SK-N-MC (cell line): Measurements from ENCODE around the gene SLC6A6.
"Not testable (repeated sequence)": the region's sequence is repeated elsewhere in the genome, so short reads cannot be mapped to it uniquely, and the experiment has no call there.

Experiments used
- DNase-seq: peaks from one replicate; pipeline ENCODE4 v3.0.0-alpha.2; 2011; ENCODE audit warnings: low read depth, low spot score
- H3K27ac ChIP-seq: fragments of 200-600 bp; sonication (generic); 2 replicates; pipeline ENCODE4 v1.5.1; 2016; ENCODE audit warnings: mixed run types
- H3K36me3 ChIP-seq: fragments of 200-600 bp; sonication (generic); 2 replicates; pipeline ENCODE4 v1.6.1; 2017; ENCODE audit warnings: antibody characterized with exemption, low read length, mixed read lengths; ENCODE audit not compliant: insufficient read depth
- H3K4me3 ChIP-seq: fragments of 200-600 bp; sonication (generic); 2 replicates; pipeline ENCODE4 v1.5.1; 2016
- H3K9ac ChIP-seq: fragments of 200-600 bp; sonication (generic); 2 replicates; pipeline ENCODE4 v1.8.0; 2017; ENCODE audit warnings: mixed run types, mixed read lengths; ENCODE audit not compliant: insufficient read length
- H3K9me3 ChIP-seq: fragments of 200-600 bp; sonication (generic); 2 replicates; pipeline ENCODE4 v1.6.1; 2017; ENCODE audit warnings: low read depth, mild to moderate bottlenecking, antibody characterized with exemption, low read length, moderate library complexity, mixed read lengths
- EZH2 ChIP-seq: fragments of 200-600 bp; sonication (generic); IDR thresholded peaks from one replicate; pipeline ENCODE4 v1.6.1; 2017; ENCODE audit warnings: antibody characterized with exemption
- FOXP2 ChIP-seq: optimal IDR thresholded peaks from 2 replicates; pipeline ENCODE3; 2011; ENCODE audit warnings: mild to moderate bottlenecking, moderate library complexity; ENCODE audit not compliant: insufficient read depth; ENCODE audit errors: extremely low read length, control extremely low read depth
- POLR2AphosphoS5 ChIP-seq: IDR thresholded peaks from 2 replicates; pipeline ENCODE4 v1.6.1; 2012; ENCODE audit warnings: mild to moderate bottlenecking, low read depth, low read length, borderline replicate concordance

The SLC6A6 gene

GRCh38 chr3:14401692-14402303, 608 bp upstream of the SLC6A6 start:
- Histone ChIP-seq H3K9me3 (no peaks in the 10 kb centered on the region), H3K36me3 (no peaks in the 10 kb centered on the region), H3K4me3 (peak overlapping the region; percentile 83), H3K27ac (no peak overlapping the region), H3K9ac (no peak overlapping the region)
- TF ChIP-seq POLR2AphosphoS5 (no peak), FOXP2 (no peak), EZH2 (no peak)
- DNase-seq: no peak

DNA sequence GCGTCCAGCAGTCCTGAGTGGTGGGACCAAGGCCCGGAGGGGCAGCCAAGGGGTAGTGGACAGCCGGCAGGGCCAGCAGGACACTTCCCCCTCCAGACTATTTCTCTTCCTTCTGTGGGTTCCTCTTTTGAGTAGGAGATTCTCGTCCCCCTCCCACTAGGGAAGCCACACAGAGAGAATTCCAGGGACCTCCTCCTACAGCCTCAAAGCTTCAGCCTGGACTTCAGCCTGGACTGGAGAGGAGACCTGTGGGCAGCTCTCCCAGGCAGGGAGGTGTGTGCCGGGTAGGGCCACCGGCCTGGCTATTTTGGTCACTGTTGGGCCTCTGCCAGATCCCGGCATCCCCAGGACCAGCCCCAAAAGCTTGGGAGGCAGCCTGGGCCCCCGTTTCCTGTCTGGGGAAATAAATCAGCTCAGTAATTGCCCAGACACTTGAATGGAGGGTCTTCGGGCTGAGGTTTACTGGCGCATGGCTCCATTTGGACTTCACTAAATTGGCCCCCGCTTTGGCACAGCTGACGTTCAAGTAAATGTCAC, 1.3 kb downstream of the SLC6A6 start:
- H3K36me3 ChIP-seq: no peaks in the 10 kb centered on the region
- H3K9me3 ChIP-seq: no peaks in the 10 kb centered on the region
- TF ChIP-seq POLR2AphosphoS5 (no peak), EZH2 (no peak), FOXP2 (no peak)
- H3K9ac ChIP-seq: peak overlapping the region; percentile 68
- no peak overlapping the region for H3K27ac ChIP-seq
- peak overlapping the region; percentile 83 for H3K4me3 ChIP-seq
- DNase-seq: no peak

- H3K4me3 ChIP-seq: peak overlapping the region; percentile 83
- no peak overlapping the region for H3K27ac ChIP-seq
- DNase-seq: no peak
- H3K36me3 ChIP-seq: no peaks in the 10 kb centered on the region
- no peaks in the 10 kb centered on the region for H3K9me3 ChIP-seq
- no peak for TF ChIP-seq POLR2AphosphoS5
- no peak for TF ChIP-seq EZH2
- no peak for TF ChIP-seq FOXP2
- H3K9ac ChIP-seq: no peak overlapping the region
These were observed 1.8 kb downstream of the SLC6A6 start for GRCh38 chr3:14404186-14404585.

DNA sequence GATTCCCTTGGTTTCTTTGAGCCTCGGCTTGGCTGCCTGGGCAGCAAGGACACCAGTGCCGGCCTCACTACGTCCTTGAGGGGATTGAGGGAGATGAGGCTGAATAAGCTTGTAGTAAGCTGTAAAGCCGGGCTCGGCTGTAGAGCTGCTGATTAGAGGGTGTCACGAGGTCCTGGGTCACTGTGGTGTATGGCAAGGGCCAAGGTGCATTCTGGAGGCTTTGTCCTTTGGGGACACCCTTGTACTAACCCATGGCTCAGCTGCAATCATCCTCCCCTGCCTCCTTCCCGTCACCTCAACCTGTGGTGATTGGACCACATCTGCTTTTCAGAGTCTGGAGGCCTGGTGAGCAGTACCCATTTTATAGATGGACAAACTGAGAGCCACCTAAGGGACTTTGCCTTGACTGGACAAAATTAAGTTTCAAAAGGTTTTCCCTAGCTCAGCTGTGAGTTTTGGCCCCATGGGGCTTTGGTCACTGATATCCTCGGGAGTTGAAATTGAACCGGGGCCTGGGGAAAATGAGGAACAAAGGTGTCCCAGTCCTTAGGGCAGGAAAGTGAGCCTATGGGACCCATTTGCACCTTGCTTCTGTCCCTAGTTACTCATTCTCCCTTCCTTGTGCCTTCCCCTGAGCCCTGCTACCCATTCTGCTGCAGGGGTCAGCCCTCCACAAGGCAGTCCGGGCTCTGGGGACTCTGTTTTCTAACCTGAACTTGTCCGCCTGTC, 2.4 kb downstream of the SLC6A6 start:
- Histone ChIP-seq H3K36me3 (no peaks in the 10 kb centered on the region), H3K9ac (no peak overlapping the region), H3K4me3 (peak overlapping the region; percentile 83; the same call in 1 of the 2 replicates), H3K9me3 (no peaks in the 10 kb centered on the region), H3K27ac (no peak overlapping the region)
- no peak for TF ChIP-seq EZH2
- TF ChIP-seq POLR2AphosphoS5: no peak
- TF ChIP-seq FOXP2: no peak
- no peak for DNase-seq

GRCh38 chr3:14405360-14406238, 3.2 kb downstream of the SLC6A6 start:
- no peak overlapping the region for H3K9ac ChIP-seq
- no peak overlapping the region for H3K27ac ChIP-seq
- no peak for TF ChIP-seq POLR2AphosphoS5
- TF ChIP-seq FOXP2: no peak
- TF ChIP-seq EZH2: no peak
- no peak for DNase-seq
- H3K9me3 ChIP-seq: no peaks in the 10 kb centered on the region
- no peaks in the 10 kb centered on the region for H3K36me3 ChIP-seq
- H3K4me3 ChIP-seq: no peak overlapping the region

DNA sequence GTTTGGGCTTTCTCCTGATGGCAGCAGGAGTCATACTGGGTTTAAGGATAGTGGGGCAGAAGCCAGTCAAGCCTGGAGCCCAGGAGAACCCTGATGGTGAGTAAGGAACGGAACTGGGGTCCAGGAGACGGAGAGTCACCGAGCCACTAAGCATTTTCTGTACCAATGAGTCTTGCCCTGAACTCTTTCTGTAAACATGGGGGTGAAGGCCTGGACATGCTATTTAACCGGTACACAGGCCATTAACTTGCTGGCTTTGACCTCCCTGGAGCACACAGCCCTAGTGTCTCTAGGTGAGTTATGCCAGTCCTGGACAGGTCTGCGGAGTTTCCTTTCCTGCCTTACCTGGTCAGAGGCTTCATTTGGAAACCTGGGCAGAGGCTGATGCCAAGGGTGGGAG, 3.9 kb downstream of the SLC6A6 start:
- H3K4me3 ChIP-seq: no peak overlapping the region
- no peak overlapping the region for H3K27ac ChIP-seq
- no peak for TF ChIP-seq FOXP2
- no peak for TF ChIP-seq POLR2AphosphoS5
- H3K36me3 ChIP-seq: no peaks in the 10 kb centered on the region
- DNase-seq: no peak
- no peak overlapping the region for H3K9ac ChIP-seq
- H3K9me3 ChIP-seq: no peaks in the 10 kb centered on the region

DNA sequence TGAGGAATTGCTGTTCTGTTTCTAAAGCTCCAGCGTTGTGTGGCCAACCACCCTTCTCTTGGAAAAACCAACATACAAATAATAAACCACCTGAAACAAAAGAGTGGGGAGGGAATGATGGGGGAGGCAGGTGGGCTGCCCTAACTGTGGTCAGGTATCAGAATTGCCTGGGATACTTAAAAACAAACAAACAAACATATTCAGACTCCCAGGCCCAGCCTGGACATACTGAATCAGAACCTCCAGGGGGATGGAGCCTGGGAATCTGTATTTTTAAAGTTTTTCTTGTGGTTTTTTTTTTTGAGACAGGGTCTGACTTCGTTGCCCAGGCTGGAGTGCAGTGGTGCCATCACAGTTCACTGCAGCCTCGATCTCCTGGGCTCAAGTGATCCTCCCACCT, 4.4 kb downstream of the SLC6A6 start:
- Histone ChIP-seq H3K9ac (no peak overlapping the region), H3K36me3 (no peaks in the 10 kb centered on the region), H3K4me3 (no peak overlapping the region), H3K27ac (no peak overlapping the region), H3K9me3 (no peaks in the 10 kb centered on the region)
- TF ChIP-seq EZH2 (no peak), FOXP2 (no peak), POLR2AphosphoS5 (no peak)
- no peak for DNase-seq

- Histone ChIP-seq H3K9ac (no peak overlapping the region), H3K9me3 (no peaks in the 10 kb centered on the region), H3K4me3 (no peak overlapping the region), H3K27ac (no peak overlapping the region), H3K36me3 (no peaks in the 10 kb centered on the region)
- TF ChIP-seq FOXP2 (no peak), EZH2 (no peak), POLR2AphosphoS5 (no peak)
- no peak for DNase-seq
These were observed 4.8 kb downstream of the SLC6A6 start for GRCh38 chr3:14407203-14407602.

- H3K36me3 ChIP-seq, H3K9ac ChIP-seq, H3K4me3 ChIP-seq, H3K27ac ChIP-seq, H3K9me3 ChIP-seq, DNase-seq: not testable (repeated sequence)
These were observed 7.3 kb downstream of the SLC6A6 start for GRCh38 chr3:14409779-14410063.
